ENCODE data around the gene ZFYVE27.

ZFYVE27 gene

DNA sequence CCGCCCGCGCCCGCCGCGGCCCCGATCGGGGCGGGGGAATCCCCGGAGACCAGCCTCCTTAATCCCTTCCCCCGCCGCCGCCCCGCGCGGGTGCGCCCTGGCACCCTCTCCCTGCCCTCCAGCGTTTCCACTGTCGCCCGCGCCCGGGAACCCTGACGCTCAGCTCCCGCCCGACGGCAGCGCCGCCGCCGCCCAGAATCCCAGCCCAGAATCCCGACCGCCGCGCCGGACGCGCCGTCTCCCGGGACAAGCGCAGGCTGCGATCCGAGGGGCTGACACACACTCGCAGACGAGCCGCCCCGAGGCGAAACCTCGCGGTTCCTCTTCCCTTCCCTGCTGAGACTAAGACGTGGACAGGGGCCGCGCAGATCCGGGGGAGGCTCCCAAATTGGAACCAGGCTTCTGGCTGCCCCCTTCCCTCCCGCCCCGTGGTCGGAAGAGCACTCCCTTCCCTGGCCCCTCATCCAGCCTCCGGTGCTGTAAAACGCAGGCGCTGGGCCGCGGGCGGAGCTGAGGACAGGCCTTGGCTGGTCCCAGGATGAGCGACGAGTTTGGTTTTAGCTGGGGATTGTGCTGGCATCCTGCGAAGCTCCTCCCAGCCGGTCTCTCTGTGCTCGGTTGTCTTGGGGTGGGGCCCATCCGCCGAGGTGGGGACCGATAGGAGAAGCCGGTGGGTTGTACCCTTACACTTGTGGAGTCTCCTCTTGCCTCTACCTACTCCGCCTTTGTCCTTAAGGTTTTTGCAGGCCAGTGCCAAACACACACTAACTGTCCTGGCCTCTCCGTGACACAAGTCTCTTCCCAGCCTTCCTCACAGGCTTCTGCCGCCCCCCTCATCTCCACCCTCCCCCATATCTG, 22.3 kb upstream of the ZFYVE27 start:
- peak; percentile 32 for DNase-seq (ENCODE audit: low spot score)

GRCh38 chr10:97715259-97715874, 21.6 kb upstream of the ZFYVE27 start:
- no peak for DNase-seq (ENCODE audit: low spot score)

GRCh38 chr10:97717627-97718026, 19.3 kb upstream of the ZFYVE27 start:
- DNase-seq (ENCODE audit: low spot score), result no peak

DNA sequence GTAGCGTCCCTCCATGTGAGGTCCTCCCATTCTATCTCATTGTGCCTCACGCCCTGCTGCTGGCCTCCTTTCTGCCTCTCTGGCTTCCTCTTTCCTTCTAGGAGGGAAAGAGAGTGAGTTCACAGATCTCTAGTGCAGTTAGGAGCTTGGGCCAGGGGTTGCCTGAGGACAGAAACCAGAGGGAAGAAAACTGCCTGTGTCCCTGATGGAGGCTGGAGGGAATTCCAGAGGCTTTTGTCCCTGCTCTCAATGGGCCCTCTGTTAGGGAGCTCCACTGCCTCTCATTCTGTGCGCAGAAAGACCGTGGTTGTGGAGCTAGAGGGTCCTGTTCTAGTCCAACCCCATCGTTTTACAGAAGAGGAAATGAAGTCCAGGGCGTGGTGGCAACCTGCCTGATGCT, 18.8 kb upstream of the ZFYVE27 start:
- DNase-seq (ENCODE audit: low spot score), result peak; percentile 85

- no peak for DNase-seq (ENCODE audit: low spot score)
Measured at GRCh38 chr10:97718659-97719142, 18.2 kb upstream of the ZFYVE27 start.

GRCh38 chr10:97719602-97720001, 17.3 kb upstream of the ZFYVE27 start:
- DNase-seq (ENCODE audit: low spot score), result no peak

- no peak for DNase-seq (ENCODE audit: low spot score)
Measured at GRCh38 chr10:97721871-97722780, 14.8 kb upstream of the ZFYVE27 start.

DNA sequence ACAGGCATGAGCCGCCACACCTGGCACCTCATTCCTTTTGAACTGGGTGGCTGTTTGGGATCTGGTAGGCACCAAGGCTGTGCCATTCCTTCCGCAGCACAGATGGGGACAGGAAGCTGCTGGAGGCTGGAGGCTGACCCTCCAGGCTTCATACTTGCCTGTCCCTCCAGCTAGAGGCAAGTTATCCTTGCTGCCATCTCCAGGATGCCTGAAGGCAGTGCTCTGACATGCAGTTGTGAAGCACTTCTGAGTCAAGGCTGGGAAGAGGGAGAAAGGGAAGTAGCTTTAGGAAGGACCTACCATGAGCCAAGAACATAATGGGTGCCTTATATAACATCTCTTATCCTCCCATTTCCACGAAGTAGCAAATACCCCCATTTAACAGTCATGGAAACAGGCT, 13.9 kb upstream of the ZFYVE27 start:
- DNase-seq (ENCODE audit: low spot score), result no peak

GRCh38 chr10:97724341-97724941, 12.5 kb upstream of the ZFYVE27 start:
- no peak for DNase-seq (ENCODE audit: low spot score)

- no peak for DNase-seq (ENCODE audit: low spot score)
Measured at GRCh38 chr10:97726636-97727178, 10.2 kb upstream of the ZFYVE27 start.

DNA sequence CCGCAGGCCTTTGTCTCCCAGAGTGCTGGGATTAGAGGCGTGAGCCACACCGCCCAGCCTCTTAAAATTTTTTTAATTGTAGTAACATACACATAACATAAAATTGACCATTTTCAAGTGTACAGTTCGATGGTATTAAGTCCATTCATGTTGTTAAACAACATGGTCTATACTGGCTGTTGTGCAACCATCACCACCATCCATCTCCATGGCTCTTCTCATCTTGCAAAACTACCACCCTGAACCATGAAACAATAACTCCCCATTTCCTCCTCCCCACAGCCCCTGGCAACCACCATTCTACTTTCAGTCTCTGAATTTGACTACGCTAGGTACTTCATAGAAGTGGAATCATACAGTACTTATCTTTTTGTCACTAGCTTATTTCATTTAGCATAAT, 7.9 kb upstream of the ZFYVE27 start:
- DNase-seq (ENCODE audit: low spot score), result no peak

DNA sequence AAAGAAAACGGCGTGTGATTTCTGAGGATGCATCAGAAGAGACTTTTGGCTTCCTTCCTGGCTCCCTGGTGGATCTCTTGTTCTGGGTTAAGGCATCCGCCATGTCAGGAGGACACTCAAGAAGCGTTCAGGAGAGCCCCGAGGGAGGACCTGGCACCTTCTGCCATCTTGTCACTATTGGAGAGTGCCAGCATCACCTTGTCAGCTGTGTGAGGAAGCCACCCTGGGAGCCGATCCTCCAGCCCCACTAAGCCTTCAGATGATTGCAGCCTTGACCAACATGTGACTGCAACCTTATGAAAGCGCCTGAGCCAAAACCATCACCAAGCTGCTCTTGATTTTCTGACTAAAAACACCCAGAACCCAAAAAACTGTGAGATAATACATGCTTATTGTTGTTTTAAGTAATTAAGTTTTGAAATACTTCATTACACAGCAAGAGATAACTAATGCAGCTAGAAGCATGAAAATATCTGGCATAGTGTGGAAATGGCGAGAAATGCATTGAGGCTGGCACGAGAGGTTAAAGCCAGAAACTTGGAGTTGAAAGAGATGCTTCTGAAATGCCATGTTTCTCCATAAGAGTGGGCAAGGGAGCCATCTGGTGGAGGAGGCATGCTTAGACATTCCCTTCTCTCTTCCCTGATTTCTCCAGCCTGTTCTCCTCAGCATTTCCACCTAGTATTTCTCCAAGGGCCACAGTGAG, 5.4 kb upstream of the ZFYVE27 start:
- DNase-seq (ENCODE audit: low spot score), result peak; percentile 91

DNA sequence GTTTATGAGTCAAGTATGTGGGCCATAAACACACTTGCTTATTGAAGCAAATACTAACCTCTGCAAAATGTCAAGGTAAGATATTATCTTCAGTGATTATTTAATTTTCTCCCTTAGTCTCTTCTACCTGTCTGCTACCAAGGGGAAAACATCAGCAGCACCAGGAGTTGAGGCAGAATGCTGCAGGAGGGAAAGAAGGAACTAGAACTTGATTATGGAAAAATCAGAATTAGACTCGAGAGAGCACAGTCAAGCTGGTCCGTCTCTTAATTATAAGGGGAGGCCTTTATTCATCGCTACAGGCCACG, 4.9 kb upstream of the ZFYVE27 start:
- no peak for DNase-seq (ENCODE audit: low spot score)

DNA sequence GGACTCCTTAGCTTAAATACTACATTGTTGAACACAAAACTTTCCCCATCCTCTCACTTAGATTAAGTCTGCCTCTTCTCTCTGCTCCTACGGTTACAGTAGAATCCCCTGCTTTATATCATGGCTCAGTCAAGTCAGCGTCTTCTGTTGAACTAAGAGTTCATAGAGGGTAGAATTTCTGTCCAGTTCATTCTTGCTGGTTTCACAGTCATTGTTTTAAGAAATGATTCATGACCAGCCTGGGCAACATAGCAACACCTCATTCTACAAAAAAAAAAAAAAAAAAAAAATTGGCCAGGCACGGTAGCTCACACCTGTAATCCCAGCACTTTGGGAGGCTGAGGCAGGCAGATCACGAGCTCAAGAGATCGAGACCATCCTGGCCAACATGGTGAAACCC, 3.7 kb upstream of the ZFYVE27 start:
- DNase-seq (ENCODE audit: low spot score), result no peak

- DNase-seq (ENCODE audit: low spot score), result no peak
Measured at GRCh38 chr10:97734021-97734420, 2.9 kb upstream of the ZFYVE27 start.

DNA sequence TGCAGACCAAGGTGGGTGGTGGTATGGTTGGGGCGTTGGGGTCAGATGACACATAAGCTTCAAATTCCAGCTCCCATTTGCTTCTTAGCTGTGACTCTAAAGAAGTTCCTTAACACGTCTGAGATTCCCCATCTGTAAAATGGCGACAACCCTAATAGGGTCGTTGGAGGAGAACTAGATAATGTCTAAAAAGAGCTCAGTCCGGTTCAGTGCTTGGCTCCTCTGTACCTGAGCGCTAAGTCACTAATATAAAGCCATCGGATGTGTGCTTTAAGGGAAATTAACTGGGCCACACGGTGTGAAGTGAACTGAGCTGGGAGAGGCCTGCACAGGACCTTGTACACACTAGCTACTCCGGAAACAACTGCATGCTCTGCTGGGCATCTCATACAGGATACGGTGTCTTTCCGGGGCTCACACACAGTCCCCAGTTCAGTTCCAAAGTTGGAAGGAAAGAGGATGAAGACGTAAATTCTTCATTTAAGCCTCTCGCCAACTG, 476 bp upstream of the ZFYVE27 start:
- no peak for DNase-seq (ENCODE audit: low spot score)

DNA sequence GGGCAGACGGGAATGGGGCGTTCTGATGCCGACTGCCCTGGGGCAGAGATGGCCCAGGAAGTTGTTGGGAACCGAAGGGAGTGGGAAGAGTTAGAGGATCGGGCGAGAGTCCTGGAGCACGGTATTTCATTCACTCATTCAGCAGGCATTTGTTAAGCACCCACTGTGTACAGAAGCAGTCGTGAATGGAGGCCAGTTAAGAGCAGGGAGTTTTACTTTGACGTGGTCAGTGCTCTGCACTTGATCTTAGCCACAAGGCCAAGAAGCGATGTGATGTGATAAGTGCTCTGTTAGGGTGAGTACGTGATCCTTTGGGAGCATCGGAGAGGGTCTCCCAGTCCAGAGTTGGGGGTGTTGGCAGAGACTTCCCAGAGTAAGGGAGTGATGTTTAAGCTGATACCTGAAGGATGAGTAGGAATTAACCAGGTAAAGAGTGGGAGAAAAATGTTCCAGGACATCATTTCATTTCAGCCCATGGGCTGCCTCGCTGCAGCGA, 890 bp downstream of the ZFYVE27 start:
- no peak for DNase-seq (ENCODE audit: low spot score)

DNA sequence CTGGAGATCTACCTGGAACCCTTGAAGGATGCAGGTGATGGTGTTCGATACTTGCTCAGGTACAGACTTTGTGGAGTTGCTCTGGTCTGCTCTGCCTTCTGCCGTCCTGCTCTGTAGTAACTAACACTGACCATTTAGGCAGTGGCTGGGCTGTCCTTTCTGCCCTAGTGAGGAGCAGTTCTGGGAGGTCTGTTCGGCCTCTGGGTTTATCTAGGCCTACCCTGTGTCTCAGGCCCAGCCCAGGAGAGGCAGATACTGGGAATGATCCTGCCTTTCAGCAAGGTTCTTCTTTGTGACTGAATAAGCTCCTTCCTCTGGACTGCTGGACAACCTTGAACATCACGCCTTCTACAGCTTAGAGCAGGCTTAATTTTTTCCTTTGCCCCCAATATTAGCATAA, 1.7 kb downstream of the ZFYVE27 start:
- DNase-seq (ENCODE audit: low spot score), result no peak

GRCh38 chr10:97740613-97741012, 3.7 kb downstream of the ZFYVE27 start:
- no peak for DNase-seq (ENCODE audit: low spot score)

DNA sequence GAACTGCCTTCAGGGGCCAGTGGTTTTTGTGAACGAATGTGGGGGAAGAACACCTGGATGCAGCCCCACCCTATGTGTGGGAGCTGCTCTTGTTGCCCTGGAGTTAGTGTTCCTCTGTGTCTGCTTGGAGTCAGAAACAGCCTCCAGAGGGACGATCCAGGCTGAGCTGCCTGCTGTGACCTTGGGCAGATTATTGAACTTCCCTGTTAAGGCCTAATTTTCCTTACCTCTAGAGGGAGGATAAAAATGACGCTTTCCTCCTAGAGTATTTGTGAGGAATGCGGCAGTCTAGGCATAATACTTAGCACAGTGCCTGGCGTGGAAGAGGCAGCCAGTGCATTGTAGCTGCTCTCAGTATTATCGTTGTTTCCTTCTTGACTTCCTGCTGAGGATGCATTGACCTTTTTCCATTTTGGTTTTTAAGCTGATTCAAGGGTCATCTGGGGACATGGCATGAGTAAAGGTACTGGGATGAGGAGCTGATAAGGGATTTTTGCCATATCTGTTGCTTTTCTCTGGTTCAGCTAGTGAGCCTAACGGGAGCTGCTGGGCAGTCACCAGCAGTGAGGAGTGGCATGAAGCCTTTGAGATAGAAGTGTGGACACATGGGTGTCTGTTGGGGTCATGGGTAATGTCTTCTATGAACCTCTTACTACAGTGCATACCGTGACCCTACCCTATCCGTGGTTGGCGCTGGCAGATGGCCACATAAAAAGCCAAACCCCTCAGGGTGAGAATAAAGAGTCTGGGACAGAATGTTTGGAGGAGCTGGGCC, 6.4 kb downstream of the ZFYVE27 start:
- no peak for DNase-seq (ENCODE audit: low spot score)

Measured in Ammon's horn (tissue), 1 donor.